Cerebellar nuclear complex (tissue), 1 donor: ENCODE data around the gene CALN1.

Experiments
- DNase-seq, 2 experiments: peaks; one replicate each; lab custom pipeline; 2025; lab: John Stamatoyannopoulos, UW

The CALN1 gene

DNA sequence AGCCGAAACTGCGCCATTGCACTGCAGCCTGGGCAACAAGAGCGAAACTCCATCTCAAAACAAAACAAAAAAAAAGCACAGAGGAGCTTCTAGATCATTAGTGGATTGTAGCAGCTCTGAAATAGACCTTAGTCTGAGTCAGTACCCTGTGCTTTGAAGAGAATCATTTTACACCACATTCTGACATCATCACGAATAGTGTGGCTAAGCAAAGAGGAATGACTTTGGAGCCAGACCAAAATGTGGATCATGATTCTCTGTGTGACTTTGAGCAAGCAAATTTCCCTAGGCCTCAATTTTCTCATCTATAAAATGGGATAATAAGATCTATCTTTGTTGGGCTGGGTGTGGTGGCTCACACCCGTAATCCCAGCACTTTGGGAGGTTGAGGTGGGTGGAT, 618.9 kb downstream of the CALN1 start:
- no peak for DNase-seq

DNA sequence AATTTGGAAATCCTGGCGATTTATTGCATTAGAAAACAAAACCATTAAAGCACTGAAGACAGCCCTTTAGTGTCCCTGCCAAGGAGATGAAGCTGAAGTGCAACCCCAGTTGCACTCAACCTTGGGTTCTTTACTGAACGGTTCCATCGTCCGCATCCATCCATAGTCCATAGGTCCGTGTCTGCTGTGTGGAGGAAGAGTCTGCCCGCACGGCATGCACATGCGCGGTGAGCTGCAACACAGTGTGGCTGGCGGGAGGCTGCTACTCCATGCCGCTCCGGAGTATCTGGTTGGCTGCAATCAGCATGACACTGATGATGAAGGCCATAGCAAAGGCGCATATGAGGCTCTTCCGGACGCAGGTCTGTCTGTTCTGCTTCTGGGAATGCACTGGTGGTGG, 624.6 kb downstream of the CALN1 start:
- DNase-seq = no peak

- DNase-seq = no peak
Observed at GRCh38 chr7:71785216-71785615, 626.9 kb downstream of the CALN1 start.

DNA sequence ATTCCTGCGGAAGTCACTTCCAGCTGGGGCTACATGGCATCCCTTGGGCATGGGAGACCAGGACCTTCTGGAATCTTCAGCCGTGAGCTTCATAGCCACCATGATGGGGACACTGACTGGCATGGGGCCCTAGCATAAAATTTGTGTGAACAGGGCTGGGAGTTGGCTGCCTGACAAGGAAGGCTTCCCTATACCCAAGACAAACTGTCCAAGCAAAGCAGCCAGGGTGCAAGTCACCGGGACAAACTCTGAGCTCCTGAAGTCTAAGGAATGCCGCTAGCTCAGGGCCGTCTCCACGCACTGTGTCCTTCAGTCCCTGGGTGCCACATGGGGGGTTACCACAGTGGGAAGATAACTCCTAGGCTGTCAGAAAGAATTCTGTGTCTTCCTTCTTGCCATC, 627.4 kb downstream of the CALN1 start:
- DNase-seq = no peak

- no peak for DNase-seq
Observed at GRCh38 chr7:71784180-71784579, 628.0 kb downstream of the CALN1 start.

DNA sequence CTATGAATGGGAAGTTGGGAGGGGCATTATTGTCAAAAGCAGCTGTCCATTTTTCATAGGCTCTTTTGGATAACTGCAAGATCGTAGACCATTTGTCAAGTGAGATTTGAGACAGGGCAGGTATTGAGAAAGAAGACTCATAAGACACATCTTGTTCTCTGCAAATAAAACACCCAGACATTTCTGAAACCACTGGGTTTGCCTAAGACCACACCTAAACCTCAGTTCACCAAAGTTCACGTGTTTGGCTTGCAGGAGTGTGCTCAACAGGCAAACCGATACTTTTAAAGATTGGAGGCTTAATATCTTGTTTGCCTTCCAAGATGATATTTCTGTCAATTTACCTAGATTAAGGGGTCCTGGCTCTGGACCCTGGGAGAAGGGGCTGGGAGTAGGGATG, 628.4 kb downstream of the CALN1 start:
- DNase-seq = no peak

- DNase-seq = no peak
Observed at GRCh38 chr7:71782051-71782450, 630.1 kb downstream of the CALN1 start.

DNA sequence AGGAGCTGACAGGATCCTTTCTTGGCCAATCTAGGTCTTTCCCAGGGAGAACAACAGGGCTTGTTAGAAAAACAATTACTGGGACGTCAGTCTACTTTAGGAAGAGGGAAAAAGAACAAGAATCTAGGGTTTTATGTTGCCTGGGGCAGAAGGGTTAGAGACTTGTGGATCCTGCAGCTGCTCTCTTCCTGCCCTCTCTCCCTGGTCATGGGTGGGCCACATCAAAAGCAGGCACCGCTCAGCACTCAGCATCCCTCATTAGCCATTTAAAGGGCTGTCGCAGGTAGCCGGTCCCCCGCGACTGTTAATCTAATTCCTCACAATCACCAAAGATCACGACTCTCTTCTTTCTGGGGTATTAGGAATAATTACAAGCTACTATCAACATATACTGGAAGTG, 631.9 kb downstream of the CALN1 start:
- no peak for DNase-seq

DNA sequence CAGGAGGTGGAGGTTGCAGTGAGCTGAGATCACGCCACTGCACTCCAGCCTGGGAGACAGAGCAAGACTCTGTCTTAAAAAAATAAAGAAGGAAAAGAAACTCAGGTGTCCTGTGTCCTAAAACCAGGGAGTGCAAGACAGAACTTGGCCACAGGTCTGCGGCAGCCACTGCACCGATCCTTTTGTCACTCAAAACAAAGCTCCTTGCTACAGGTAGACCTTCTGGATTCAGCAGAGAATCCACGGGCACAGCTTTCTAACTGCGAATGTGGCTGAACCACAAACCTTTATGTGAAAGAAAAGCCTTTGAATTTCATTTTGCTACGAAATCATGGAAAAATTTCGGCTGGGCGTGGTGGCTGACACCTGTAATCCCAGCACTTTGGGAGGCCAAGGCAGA, 634.9 kb downstream of the CALN1 start:
- DNase-seq = no peak

GRCh38 chr7:71776726-71777125, 635.4 kb downstream of the CALN1 start:
- no peak for DNase-seq

DNA sequence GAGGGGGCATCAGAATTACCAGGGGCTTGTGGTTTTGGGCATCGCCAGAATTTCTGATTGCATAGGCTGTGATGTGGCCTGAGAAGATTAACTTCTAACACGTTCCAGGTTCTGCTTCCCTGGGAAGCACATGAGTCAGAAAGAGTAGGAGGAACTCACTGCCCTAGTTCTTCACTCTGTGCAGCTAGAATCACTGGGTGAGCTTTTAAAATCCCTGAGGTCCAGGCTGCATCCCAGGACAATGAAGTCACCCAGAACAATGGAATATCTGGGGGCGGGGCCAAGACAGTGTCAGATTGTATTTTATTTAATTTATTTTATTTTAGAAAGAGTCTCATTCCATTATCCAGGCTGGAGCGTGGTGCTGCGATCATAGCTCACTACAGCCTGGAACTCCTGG, 636.5 kb downstream of the CALN1 start:
- no peak for DNase-seq

DNA sequence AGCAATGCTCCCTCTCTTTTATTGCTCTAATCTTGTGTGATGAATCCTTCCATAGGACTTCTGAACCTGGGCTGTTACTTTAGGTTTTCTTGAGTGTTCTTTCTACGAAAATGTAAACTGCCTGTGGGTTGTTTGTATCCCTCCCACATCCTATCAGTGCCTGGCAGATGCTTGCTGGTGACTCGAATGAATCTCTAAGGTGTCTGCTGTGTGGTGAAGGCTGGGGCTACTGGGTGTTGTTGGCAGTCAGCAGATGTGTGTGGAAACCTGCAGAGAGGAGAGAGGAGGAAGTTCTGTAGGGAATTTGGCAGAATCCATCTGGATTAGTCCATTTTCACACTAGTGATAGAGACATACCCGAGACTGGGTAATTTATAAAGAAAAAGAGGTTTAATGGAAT, 639.4 kb downstream of the CALN1 start:
- no peak for DNase-seq

GRCh38 chr7:71770269-71770907, 641.8 kb downstream of the CALN1 start:
- DNase-seq = no peak

GRCh38 chr7:71769326-71769725, 642.8 kb downstream of the CALN1 start:
- DNase-seq = no peak

DNA sequence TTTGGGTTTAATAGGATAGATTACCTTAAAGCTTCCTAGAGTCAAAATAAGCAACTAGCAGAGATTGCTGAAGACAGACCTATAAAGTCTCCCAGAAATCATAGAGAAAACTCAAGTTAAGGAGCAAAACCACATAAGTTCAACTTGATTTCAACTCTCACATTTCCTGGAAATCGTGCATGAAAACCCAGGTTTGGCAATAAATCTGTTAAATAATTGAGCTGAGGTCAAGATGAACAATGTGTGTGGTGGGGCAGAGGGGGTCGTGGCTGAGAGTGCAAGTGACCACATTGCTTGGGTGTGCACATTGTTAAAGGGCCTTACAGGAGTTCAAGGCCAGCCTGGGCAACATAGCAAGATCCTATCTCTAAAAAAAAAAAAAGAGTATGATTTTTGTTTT, 643.7 kb downstream of the CALN1 start:
- no peak for DNase-seq

DNA sequence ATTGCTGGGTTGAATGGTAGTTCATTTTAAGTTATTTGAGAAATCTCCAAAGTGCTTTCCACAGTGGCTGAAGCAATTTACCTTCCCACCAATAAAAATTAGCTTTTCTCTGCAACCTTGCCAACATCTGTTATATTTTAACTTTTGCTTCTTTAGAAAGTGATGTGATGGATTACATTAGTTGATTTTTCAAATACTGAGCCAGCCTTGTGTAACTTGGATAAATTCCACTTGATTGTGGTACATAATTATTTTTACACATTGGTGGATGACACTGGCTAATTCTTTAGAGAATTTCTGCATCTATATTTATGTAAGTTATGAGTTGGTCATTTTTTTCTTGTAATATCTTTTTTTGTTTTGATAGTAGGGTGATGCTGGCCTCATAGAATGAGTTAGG, 646.1 kb downstream of the CALN1 start:
- no peak for DNase-seq

DNA sequence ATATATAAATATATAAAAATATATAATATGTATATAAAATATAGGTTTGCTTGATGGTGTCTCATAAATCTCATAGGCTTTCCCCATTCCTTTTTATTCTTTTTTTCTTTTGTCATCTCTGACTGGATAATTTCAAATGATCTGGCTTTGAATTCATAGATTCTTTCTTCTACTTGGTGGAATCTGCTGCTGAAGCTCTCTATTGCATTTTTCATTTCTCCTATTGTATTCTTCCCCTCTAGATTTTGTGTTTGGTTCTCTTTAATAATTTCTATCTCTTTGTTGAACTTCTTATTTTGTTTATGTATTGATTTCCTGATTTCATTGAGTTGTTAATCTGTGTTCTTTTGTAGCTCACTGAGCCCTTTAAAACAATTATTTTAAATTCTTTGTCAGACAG, 650.8 kb downstream of the CALN1 start:
- DNase-seq = no peak

- DNase-seq = no peak
Observed at GRCh38 chr7:71754828-71755227, 657.3 kb downstream of the CALN1 start.

DNA sequence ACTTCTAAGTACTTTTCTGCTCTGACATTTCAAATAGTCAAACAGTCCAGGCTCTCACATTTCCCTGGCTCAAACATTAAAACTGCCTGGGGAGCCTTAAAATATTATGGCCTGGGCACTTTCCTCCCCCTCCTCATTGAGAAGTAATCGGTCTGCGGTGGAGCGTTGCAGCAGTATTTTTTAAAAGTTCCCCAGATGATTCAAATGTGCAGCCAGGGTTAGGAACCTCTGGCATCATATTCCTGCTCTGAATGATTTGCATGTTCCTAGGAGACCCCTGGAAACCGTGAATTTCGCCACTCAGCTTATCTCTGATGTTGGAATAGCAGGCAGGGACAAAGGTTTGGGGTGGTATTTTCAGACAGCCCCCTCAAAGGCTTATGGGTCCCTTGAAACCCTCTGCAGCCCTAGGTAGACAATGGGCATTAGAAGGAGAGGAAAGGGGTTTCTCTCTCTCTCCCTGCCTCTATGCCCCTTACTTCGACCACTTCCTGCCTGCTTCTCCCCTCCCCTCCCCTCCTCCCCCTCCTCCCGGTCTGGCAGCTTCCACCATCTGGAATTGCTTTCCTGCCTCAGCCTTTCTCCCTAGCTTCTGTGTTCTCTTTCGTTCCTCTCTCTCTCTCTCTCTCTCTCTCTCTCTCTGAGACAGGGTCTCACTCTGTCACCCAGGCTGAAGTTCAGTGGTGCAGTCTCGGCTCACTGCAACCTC, 658.0 kb downstream of the CALN1 start:
- DNase-seq = no peak

- DNase-seq = no peak
Observed at GRCh38 chr7:71753236-71753635, 658.9 kb downstream of the CALN1 start.

DNA sequence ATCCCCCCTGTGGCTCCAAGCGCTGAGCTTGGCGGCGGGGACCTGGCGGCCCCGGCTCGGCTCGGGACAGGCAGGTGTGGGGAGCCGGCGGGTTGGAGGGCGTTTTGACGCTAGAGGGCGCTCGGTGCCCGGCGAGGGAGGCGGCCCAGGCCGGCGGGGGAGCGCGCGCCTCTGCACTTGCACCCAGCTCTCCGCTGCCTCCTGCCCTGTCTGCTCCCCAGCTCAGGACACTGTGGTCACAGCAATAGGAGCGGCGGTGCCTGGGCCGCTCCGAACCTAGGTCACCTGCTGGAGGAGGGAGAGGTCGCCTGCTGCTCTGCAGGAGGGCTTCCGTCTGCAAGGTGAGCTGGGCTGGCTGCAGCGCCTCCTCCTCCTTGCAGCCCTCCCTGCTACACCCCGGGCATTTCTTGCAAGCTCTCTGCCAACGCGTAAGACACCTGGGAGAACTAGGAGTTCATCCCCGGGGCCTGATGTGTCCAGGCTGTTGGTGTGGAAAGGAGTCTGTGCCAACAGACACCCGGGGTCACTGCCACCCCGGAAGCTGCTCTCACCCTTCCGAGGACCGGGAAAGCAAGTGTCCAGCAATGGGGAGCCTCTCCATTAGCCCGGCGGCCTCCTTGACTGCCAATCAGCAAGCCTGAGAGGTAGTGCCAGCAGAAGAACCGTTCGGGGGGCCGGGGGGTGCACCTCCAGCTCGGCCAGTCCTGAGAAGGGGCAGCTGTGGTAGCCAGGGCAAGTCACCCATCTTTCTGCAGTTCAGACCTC, 659.8 kb downstream of the CALN1 start:
- DNase-seq = no peak

- no peak for DNase-seq
Observed at GRCh38 chr7:71750290-71750689, 661.8 kb downstream of the CALN1 start.

DNA sequence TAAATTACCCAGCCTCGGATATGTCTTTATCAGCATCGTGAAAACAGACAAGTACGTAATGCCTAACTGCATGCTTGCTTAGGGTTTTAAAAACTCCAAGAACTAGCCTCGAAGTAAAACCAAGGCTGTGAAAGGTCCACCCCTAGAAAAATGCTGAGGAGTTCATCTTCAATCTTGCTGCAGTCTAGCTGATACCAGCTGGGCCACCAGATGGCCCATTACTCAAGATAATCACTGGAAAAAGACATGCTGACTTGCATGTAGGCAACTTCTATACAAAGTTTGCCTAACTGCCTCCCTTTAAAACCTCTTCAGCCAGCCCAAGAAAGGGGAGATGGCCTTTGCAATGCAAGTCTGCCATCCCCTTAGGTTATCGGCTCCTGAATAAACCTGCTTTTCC, 666.1 kb downstream of the CALN1 start:
- DNase-seq = no peak
